Mucosa of stomach (tissue), 1 donor: ENCODE measurements around the gene CD84.
A peak's percentile ranks its signal among the peaks of the same experiment; 100 is the strongest.

Experiments used
- H3K27me3 ChIP-seq: one replicate; pipeline ENCODE4 v1.7.0; 2013; ENCODE audit warnings: mild to moderate bottlenecking, low read length; ENCODE audit not compliant: control insufficient read depth, insufficient read depth
- H3K36me3 ChIP-seq: one replicate; pipeline ENCODE4 v1.7.0; 2013; ENCODE audit warnings: low read length; ENCODE audit not compliant: control insufficient read depth, insufficient read depth
- H3K4me1 ChIP-seq: one replicate; pipeline ENCODE4 v1.7.0; 2013; ENCODE audit warnings: mild to moderate bottlenecking, low read length; ENCODE audit not compliant: control insufficient read depth, insufficient read depth
- H3K4me3 ChIP-seq: one replicate; pipeline ENCODE4 v1.7.0; 2013; ENCODE audit warnings: low read length
- H3K9ac ChIP-seq: one replicate; pipeline ENCODE4 v1.7.0; 2013; ENCODE audit warnings: mild to moderate bottlenecking, low read length, moderate library complexity
- H3K9me3 ChIP-seq: one replicate; pipeline ENCODE4 v1.7.0; 2013; ENCODE audit warnings: mild to moderate bottlenecking, low read length, moderate library complexity; ENCODE audit not compliant: control insufficient read depth
- donor health status: Pancreatic carcinoma.

The CD84 gene

DNA sequence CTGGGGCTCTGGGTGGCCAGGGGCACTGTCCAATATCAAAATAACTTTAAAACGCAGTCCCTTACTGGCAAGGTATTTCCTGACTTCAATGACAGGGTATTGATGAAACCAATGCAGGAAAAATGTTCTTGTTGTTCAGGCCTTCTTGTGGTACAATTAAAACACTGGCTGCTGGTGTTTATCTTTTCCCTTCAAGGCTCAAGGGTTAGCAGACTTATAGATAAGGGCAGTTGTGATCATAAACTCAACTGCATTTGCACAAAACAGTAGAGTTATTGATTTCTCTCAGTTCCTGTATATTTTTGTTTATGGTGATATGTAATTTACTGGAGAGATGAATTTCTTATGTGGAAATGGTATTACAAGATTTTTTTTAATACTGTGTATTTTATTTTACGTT lies 2.7 kb upstream of the CD84 start:
- Histone ChIP-seq H3K9ac (no peak overlapping the region), H3K36me3 (no peaks in the 10 kb centered on the region), H3K9me3 (no peaks in the 10 kb centered on the region), H3K27me3 (no peaks in the 10 kb centered on the region), H3K4me3 (no peak overlapping the region), H3K4me1 (no peaks in the 10 kb centered on the region)

DNA sequence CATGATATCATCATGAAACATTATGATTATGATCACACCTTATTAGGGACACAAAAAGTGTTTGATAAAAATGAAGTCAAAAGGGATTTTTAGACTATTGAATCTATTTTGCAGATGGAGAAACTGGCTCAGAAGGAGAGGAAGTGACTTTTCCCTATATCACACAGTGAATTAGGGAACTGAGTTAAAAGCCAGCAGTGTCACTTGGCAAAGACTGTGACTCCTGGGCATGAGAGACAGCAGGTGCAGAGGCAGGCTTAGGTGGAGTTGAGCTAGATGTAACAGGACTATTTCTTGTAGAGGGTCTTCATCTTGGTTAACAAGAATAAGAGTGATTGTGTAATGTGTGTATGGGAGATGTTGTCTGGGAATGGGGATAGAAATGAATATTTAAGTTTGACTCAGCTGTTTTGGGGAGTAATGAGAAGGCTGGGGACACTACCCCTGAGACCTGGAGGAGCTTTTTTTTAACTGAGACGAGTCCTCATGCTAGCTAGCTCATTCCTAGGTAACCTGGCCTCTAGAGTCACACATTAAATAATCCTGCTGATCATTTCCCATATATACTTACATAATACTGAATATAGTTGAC lies 1.0 kb upstream of the CD84 start:
- Histone ChIP-seq H3K4me3 (no peak overlapping the region), H3K36me3 (no peaks in the 10 kb centered on the region), H3K9ac (no peak overlapping the region), H3K4me1 (no peaks in the 10 kb centered on the region), H3K9me3 (no peaks in the 10 kb centered on the region), H3K27me3 (no peaks in the 10 kb centered on the region)

DNA sequence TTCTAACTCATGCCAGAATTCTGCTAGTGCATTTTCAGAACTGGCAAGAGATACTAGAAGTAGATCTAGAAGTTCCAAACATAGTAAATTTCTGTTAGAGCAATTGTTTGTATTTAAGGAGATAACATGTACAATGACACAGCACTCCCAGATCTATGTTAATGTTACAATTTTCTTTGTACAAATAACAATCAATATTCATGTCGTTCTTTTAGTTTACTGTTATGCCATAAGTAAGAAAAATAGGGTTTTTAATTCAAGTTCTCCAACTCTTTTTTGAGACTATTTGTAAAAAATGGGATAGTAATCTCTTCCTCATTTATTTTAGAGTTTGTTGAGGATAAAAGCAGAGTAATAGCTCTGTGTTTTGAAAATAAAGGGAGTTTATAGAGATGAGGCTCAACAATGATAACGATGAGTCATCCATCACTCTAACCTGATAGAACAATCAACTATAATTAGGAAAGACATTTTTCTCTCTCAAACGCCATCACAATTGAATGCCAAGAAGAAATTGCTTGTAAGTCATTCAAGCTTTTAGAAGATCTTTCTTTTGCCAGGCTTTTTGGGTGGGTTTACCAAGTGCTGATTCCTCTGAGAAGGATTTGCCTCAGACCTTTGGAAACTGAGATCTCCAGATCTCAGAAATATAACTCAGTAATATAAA lies 638 bp downstream of the CD84 start:
- Histone ChIP-seq H3K9me3 (no peaks in the 10 kb centered on the region), H3K36me3 (no peaks in the 10 kb centered on the region), H3K9ac (peak overlapping the region; percentile 3), H3K4me1 (no peaks in the 10 kb centered on the region), H3K27me3 (no peaks in the 10 kb centered on the region), H3K4me3 (no peak overlapping the region)

DNA sequence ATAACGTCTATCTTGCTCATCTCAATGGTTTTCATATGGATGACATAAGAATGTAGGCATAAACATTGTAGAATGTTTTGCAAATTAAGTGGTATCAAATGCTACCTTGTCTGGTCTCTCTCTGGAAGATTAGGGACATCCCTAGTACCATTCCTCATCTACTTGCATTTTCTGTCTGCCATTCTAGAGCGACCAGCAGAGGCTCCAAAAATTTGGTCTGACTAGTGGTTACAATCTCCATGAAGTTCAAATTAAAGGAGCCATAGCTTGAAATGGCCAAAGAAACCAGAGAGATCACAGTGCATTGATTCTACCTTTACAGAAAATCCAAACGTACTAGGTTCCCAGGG lies 1.1 kb downstream of the CD84 start:
- H3K4me1 ChIP-seq: no peaks in the 10 kb centered on the region
- H3K9ac ChIP-seq: no peak overlapping the region
- no peak overlapping the region for H3K4me3 ChIP-seq
- H3K27me3 ChIP-seq: no peaks in the 10 kb centered on the region
- H3K36me3 ChIP-seq: no peaks in the 10 kb centered on the region
- H3K9me3 ChIP-seq: no peaks in the 10 kb centered on the region

DNA sequence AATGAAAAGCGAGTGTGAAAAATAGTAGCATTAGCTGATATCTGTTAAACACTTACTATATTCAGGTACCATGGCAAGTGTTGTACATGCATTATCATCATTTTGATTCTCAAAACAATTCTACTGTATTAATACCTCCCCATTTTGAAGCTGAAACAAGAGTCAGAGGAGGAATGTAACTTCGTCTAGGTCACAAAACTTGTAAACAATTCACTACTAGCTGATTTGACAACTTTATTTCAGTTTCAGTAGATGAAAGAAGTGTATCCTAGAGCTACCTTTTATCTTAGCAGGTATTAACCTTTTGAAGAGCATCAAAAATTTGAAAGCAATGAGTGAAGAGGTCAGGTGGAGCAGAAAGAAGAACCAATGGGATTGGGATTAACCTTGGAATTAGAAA lies 1.6 kb downstream of the CD84 start:
- no peak overlapping the region for H3K4me3 ChIP-seq
- no peak overlapping the region for H3K9ac ChIP-seq

GRCh38 chr1:160576884-160577283 lies 2.4 kb downstream of the CD84 start:
- Histone ChIP-seq H3K4me3 (no peak overlapping the region), H3K9ac (no peak overlapping the region), H3K4me1 (no peaks in the 10 kb centered on the region), H3K9me3 (no peaks in the 10 kb centered on the region), H3K27me3 (no peaks in the 10 kb centered on the region), H3K36me3 (no peaks in the 10 kb centered on the region)

More for the DNA sequence above, 1.6 kb downstream of the CD84 start:
- Histone ChIP-seq H3K36me3 (no peaks in the 10 kb centered on the region), H3K9me3 (no peaks in the 10 kb centered on the region), H3K27me3 (no peaks in the 10 kb centered on the region), H3K4me1 (no peaks in the 10 kb centered on the region)

- Histone ChIP-seq H3K4me1 (no peaks in the 10 kb centered on the region), H3K36me3 (no peaks in the 10 kb centered on the region), H3K9ac (no peak overlapping the region), H3K4me3 (no peak overlapping the region), H3K9me3 (no peaks in the 10 kb centered on the region), H3K27me3 (no peaks in the 10 kb centered on the region)
These were observed 2.9 kb downstream of the CD84 start for GRCh38 chr1:160576390-160576789.

DNA sequence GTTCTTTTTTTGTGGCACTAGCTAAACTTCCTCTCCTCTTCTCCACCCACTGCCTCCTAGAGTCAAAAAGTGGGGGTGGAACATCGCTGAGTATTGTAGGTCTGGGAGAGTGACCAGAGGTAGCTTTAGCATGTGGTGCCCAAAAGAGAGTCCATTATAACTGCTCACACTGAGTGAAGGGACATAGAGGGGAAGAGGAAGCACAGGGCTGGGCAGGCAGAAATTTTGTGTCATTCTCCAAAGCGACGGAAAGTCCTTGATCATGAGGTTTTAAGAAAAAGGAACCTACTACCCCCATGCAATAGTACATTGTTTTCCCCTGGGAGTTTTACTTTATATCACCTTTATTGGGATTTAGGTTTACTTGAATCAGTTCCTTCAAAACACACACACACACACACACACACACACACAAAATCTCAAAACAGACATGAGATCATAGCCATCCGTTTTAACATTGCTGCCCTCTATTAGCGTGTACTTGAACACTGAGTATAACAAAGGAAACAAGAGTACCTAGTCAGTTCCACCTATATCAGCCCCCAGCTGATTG lies 4.1 kb downstream of the CD84 start:
- H3K9ac ChIP-seq: no peak overlapping the region
- H3K9me3 ChIP-seq: no peaks in the 10 kb centered on the region
- no peaks in the 10 kb centered on the region for H3K36me3 ChIP-seq
- no peak overlapping the region for H3K4me3 ChIP-seq
- H3K27me3 ChIP-seq: no peaks in the 10 kb centered on the region
- no peaks in the 10 kb centered on the region for H3K4me1 ChIP-seq

GRCh38 chr1:160570840-160571239 lies 8.5 kb downstream of the CD84 start:
- Histone ChIP-seq H3K27me3 (no peaks in the 10 kb centered on the region), H3K4me3 (no peak overlapping the region), H3K9ac (no peak overlapping the region), H3K36me3 (no peaks in the 10 kb centered on the region), H3K4me1 (no peaks in the 10 kb centered on the region), H3K9me3 (no peaks in the 10 kb centered on the region)

DNA sequence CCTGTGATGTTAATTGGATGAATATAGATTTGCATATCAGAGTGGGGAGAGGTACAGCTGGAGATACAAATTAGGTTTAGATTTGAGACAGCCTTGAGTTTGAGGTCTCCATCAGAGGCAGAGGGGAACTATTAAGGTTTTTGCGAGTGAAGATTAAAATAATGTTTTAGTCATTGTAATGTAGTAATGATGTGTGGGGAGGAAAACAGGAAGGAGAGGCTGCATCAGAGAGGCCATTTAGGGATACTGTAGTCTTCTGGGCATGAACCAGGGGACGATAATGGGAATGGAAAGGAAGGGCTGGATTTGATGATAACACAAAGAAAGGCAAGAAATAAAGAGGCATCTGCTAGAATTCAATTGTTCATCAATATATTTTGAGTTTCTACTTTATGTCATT lies 9.5 kb downstream of the CD84 start:
- no peaks in the 10 kb centered on the region for H3K36me3 ChIP-seq
- H3K27me3 ChIP-seq: no peaks in the 10 kb centered on the region
- H3K4me1 ChIP-seq: no peaks in the 10 kb centered on the region
- no peak overlapping the region for H3K9ac ChIP-seq
- H3K9me3 ChIP-seq: no peaks in the 10 kb centered on the region
- H3K4me3 ChIP-seq: no peak overlapping the region

- no peak overlapping the region for H3K9ac ChIP-seq
- H3K4me1 ChIP-seq: no peaks in the 10 kb centered on the region
- no peaks in the 10 kb centered on the region for H3K9me3 ChIP-seq
- no peak overlapping the region for H3K4me3 ChIP-seq
- H3K27me3 ChIP-seq: no peaks in the 10 kb centered on the region
- H3K36me3 ChIP-seq: no peaks in the 10 kb centered on the region
These were observed 11.2 kb downstream of the CD84 start for GRCh38 chr1:160567858-160568682.

DNA sequence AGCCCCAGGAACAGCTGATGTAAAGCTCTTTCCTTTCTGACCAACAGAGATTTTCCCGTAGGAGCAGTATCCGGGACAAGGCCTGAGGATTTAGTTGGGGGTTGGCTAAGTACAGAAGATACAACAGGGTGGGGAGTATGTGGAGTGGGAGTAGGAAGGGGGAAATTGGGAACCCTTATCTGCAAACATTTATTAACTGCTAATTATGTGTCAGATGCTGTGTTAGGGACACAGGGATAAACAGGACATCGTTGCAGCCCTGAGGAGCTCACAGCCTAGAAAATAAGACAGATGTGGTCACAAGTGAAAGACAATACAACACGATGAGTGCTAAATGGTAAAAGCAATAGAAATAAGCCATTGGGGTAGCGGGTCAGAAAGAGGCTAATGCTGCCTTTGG lies 12.0 kb downstream of the CD84 start:
- no peak overlapping the region for H3K4me3 ChIP-seq
- no peak overlapping the region for H3K9ac ChIP-seq
- H3K4me1 ChIP-seq: no peaks in the 10 kb centered on the region
- no peaks in the 10 kb centered on the region for H3K27me3 ChIP-seq
- no peaks in the 10 kb centered on the region for H3K36me3 ChIP-seq
- H3K9me3 ChIP-seq: no peaks in the 10 kb centered on the region
